ENCODE data around the gene PRUNE2. TPM values are rescaled to one million over a fixed set of nuclear protein-coding genes. Genes with fewer than 3 reads are reported as not detected.

The PRUNE2 gene
- total RNA-seq, 6 donors from 2014 or later: 5.6 to 20.4 (median 8.8) TPM

GRCh38 chr9:76628155-76628554 is 277.8 kb downstream of the PRUNE2 start:
- Histone ChIP-seq H3K36me3 (no peaks in the 10 kb centered on the region), H3K27me3 (no peaks in the 10 kb centered on the region), H3K4me3 (no peak overlapping the region), H3K4me1 (no peaks in the 10 kb centered on the region), H3K27ac (no peak overlapping the region), H3K9me3 (no peaks in the 10 kb centered on the region)
- no peak for ATAC-seq (ENCODE audit: low FRiP score in 2 of 2)
- WGBS, 2 donors: 92 to 96% methylated on average over 5 of the region's 5 CpGs
- TF ChIP-seq EP300 (IDR thresholded peaks at IDR 0.05): no peak
- no peak for DNase-seq

- ATAC-seq (ENCODE audit: low FRiP score in 2 of 2) (no peak), DNase-seq (no peak)
- no peak for TF ChIP-seq CTCF (IDR thresholded peaks at IDR 0.05)
- TF ChIP-seq POLR2AphosphoS5 (IDR thresholded peaks at IDR 0.05): no peak
- no peak for TF ChIP-seq EP300 (IDR thresholded peaks at IDR 0.05)
- no peak for TF ChIP-seq POLR2A (IDR thresholded peaks at IDR 0.05)
- Histone ChIP-seq H3K4me3 (no peak overlapping the region), H3K36me3 (no peaks in the 10 kb centered on the region), H3K27me3 (no peaks in the 10 kb centered on the region), H3K9me3 (no peaks in the 10 kb centered on the region), H3K27ac (no peak overlapping the region), H3K4me1 (no peaks in the 10 kb centered on the region)
- 87 to 94% methylated on average over 6 to 7 of the region's 7 CpGs for WGBS, 2 donors
These were observed 278.9 kb downstream of the PRUNE2 start for GRCh38 chr9:76626980-76627379.

- ATAC-seq (ENCODE audit: low FRiP score in 2 of 2): no peak
- 48 to 60% methylated on average over 1 of the region's 1 CpG for WGBS, 2 donors
These were observed 279.8 kb downstream of the PRUNE2 start for GRCh38 chr9:76626141-76626540.

GRCh38 chr9:76624391-76625048 is 281.4 kb downstream of the PRUNE2 start:
- DNase-seq: no peak
- WGBS, 2 donors: 85 to 88% methylated on average over 5 of the region's 5 CpGs
- H3K27ac ChIP-seq: no peak overlapping the region

More at GRCh38 chr9:76626141-76626540, 279.8 kb downstream of the PRUNE2 start:
- Histone ChIP-seq H3K36me3 (no peaks in the 10 kb centered on the region), H3K27ac (no peak overlapping the region), H3K4me1 (no peaks in the 10 kb centered on the region), H3K4me3 (no peak overlapping the region), H3K9me3 (no peaks in the 10 kb centered on the region), H3K27me3 (no peaks in the 10 kb centered on the region)
- no peak for DNase-seq
- TF ChIP-seq POLR2A (IDR thresholded peaks at IDR 0.05) (no peak), CTCF (IDR thresholded peaks at IDR 0.05) (no peak), POLR2AphosphoS5 (IDR thresholded peaks at IDR 0.05) (no peak), EP300 (IDR thresholded peaks at IDR 0.05) (no peak)

GRCh38 chr9:76620996-76621395 is 284.9 kb downstream of the PRUNE2 start:
- DNase-seq (no peak), ATAC-seq (ENCODE audit: low FRiP score in 2 of 2) (no peak)
- no peak overlapping the region for H3K27ac ChIP-seq
- no peaks in the 10 kb centered on the region for H3K27me3 ChIP-seq
- no peaks in the 10 kb centered on the region for H3K36me3 ChIP-seq
- H3K4me3 ChIP-seq: no peak overlapping the region
- no peaks in the 10 kb centered on the region for H3K9me3 ChIP-seq
- H3K4me1 ChIP-seq: peaks cover 0 to 10% (median 5%) of the 10 kb centered on the region in 4 donors
- TF ChIP-seq CTCF (IDR thresholded peaks at IDR 0.05): no peak
- TF ChIP-seq EP300 (IDR thresholded peaks at IDR 0.05): no peak
- no peak for TF ChIP-seq POLR2AphosphoS5 (IDR thresholded peaks at IDR 0.05)
- no peak for TF ChIP-seq POLR2A (IDR thresholded peaks at IDR 0.05)
- 69 to 73% methylated on average over 3 of the region's 3 CpGs for WGBS, 2 donors

More at GRCh38 chr9:76624391-76625048, 281.4 kb downstream of the PRUNE2 start:
- peaks cover 0 to 6% (median 0%) of the 10 kb centered on the region in 4 donors for H3K4me1 ChIP-seq
- H3K9me3 ChIP-seq: no peaks in the 10 kb centered on the region
- no peaks in the 10 kb centered on the region for H3K36me3 ChIP-seq
- no peak overlapping the region for H3K4me3 ChIP-seq
- no peaks in the 10 kb centered on the region for H3K27me3 ChIP-seq
- TF ChIP-seq POLR2AphosphoS5 (IDR thresholded peaks at IDR 0.05): no peak
- TF ChIP-seq POLR2A (IDR thresholded peaks at IDR 0.05): no peak
- no peak for TF ChIP-seq EP300 (IDR thresholded peaks at IDR 0.05)
- TF ChIP-seq CTCF (IDR thresholded peaks at IDR 0.05): no peak
- no peak for ATAC-seq (ENCODE audit: low FRiP score in 2 of 2)

All from upper lobe of left lung (tissue), 6 donors.